ENCODE measurements around the gene CTDP1.

Gene CTDP1

DNA sequence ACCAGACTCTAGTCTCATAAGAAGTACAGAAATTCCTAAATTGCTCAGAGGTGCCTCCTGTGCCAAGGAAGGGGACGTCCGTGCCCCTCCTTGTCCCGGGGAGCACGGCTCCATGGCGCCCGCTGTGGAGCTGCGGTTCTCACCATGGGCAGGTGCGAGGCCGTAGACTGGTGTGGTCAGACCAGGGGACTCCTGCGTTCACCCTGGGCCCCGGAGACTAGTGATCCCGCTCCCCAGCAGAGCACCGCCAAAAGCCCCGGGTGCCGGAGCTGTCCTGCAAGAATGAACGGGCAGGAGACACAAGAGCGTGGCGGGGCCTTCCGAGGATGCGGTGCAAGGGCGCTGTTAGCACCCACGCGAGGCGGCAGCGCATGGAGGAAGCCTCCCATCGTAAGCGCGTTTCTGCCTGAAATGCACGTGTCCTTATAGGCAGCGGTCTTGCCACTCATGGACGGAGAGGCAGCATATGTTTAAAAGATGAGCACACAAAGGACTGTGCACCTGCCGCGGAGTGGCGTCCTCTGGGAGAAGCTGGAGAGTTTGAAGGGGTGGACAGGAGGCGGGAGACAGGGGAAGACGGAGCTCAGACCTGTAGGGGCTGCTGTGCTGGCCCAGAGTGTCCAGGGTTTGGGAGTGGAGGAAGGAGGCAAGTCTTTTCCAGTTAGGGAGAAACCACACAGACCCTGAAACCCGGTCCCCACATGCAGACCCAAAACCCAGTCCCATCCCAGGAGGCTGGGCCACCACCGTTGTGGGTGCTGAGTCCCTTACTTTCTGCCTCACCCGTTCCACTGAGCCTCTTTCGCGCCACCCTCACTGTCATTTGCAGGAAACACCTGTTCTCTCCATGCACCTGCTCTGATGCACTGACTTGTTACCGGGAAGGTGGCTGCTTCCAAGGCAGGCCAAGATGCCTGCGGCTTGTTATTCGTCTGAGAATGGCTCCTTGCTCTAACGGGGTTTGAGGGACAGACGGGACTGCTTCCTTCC, 110.6 kb downstream of the CTDP1 start:
- H3K9me3 ChIP-seq (ENCODE audit: low read length) = peaks cover 9% of the 10 kb centered on the region
- peaks cover 16% of the 10 kb centered on the region for H3K4me1 ChIP-seq (ENCODE audit: insufficient read depth, low read length)
- no peak overlapping the region for H2AFZ ChIP-seq (ENCODE audit: low read depth, low read length)
- peaks cover 60% of the 10 kb centered on the region for H3K27me3 ChIP-seq (ENCODE audit: insufficient read depth, low read length)
- H3K36me3 ChIP-seq (ENCODE audit: insufficient read depth, low read length) = no peaks in the 10 kb centered on the region
- H3K4me3 ChIP-seq (ENCODE audit: low read length) = no peak overlapping the region

DNA sequence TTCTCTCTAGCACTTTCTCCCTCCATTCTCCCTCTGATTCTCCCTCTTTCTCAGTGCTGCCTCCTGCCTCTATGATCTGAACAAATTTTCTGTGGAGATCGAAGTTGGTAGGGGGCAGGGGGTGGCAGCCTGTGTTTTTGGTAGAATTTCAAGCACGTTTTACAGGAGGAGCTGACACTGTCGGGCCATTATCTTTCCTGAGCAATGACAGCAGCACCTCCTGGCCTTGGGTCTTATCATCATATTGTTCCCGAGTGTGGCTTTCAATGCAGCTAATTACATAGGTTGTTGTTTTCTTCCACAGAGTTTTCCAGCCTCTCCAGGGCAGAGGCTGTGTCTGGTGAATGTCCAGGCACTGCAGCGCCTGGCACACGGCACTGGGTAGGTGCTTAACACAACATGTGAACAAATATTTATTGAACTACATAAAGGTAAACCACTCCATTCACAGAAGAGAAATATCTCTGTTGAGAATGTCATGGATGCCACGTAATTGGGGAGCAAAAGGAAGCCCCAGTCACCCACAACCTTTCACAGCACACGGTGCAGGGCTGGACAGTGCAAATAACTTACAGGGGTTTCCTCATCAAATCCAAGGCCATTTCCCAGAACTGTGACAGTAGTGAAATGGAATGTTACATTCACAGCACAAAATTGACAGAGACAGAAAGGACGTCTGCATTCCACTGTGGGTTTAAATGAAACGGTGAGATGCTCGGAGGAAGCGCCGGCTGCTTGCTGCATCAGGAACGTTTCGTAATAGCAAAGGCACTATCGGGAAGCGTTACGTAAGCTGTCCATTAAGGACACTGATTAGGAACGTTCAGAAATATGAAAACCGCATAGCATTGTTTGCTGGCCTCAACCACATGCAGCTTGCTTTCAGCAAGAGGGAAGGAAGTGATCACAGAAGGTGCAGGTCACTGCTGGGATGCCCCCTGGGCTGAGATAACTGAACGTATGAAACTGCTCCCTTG, 111.7 kb downstream of the CTDP1 start:
- no peak overlapping the region for H3K4me3 ChIP-seq (ENCODE audit: low read length)
- H3K36me3 ChIP-seq (ENCODE audit: insufficient read depth, low read length) = no peaks in the 10 kb centered on the region
- H3K9me3 ChIP-seq (ENCODE audit: low read length) = peaks cover 9% of the 10 kb centered on the region
- no peak overlapping the region for H2AFZ ChIP-seq (ENCODE audit: low read depth, low read length)
- peaks cover 55% of the 10 kb centered on the region for H3K27me3 ChIP-seq (ENCODE audit: insufficient read depth, low read length)
- H3K4me1 ChIP-seq (ENCODE audit: insufficient read depth, low read length) = peaks cover 16% of the 10 kb centered on the region

DNA sequence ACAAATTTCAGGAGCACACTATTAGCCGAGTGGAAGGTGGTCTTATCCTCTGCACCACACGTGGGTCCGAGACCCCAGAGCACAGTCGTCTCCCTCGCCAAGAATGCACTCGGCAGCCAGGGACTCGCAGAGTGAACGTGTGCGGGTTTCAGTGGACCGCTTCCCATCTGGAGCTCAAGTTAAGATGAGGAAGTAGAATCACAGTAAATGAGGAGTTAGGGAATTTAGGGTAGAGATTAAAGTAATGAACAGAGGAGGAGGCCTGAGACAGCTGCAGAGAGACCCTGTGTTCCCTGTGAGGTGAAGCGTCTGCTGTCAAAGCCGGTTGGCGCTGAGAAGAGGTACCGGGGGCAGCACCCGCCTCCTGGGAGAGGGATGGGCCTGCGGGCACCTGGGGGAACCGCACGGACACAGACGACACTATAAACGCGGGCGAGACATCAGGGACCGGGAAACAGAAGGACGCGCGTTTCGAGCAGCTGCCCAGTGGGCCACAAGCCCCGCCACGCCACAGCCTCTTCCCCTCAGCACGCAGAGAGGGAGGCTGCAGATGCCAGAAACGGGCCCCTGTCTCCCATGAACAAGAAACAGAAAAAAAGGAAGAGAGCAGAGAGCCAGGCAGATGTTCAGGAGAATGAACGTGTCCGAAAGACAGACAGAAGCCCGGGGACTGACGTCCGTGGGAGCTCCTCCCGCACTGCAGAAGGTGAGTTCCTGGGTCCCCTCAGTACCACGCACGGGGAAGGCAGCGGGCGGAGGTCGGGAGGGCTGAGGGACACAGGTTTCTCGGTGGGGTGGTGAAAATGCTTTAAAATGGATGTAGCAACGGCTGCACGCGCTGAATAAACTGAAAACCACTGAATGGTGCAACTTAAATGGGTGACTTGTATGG, 112.7 kb downstream of the CTDP1 start:
- H2AFZ ChIP-seq (ENCODE audit: low read depth, low read length) = no peak overlapping the region
- H3K4me1 ChIP-seq (ENCODE audit: insufficient read depth, low read length) = peaks cover 20% of the 10 kb centered on the region
- H3K4me3 ChIP-seq (ENCODE audit: low read length) = no peak overlapping the region
- peaks cover 4% of the 10 kb centered on the region for H3K9me3 ChIP-seq (ENCODE audit: low read length)
- no peaks in the 10 kb centered on the region for H3K36me3 ChIP-seq (ENCODE audit: insufficient read depth, low read length)
- peaks cover 55% of the 10 kb centered on the region for H3K27me3 ChIP-seq (ENCODE audit: insufficient read depth, low read length)

DNA sequence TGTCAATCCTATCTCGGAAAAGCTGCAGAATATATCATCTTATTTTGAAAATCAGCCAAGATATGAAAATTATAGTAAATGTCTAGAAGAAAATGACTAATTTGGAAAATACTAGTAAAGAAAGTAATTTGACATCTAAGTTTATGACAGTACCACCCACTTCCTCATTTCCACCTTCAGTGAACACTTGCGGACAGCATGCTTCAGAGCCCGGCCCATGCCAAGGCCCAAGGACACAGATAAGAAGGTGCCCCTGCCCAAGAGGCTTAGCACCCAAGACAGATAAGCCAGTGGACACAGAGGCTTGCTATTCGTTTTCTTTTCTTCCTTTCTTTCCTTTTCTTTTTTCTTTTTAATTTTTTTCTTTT, 113.4 kb downstream of the CTDP1 start:
- Histone ChIP-seq H3K4me3 (ENCODE audit: low read length) (no peak overlapping the region), H3K36me3 (ENCODE audit: insufficient read depth, low read length) (no peaks in the 10 kb centered on the region), H3K27me3 (ENCODE audit: insufficient read depth, low read length) (peaks cover 55% of the 10 kb centered on the region), H3K4me1 (ENCODE audit: insufficient read depth, low read length) (peaks cover 23% of the 10 kb centered on the region), H2AFZ (ENCODE audit: low read depth, low read length) (no peak overlapping the region), H3K9me3 (ENCODE audit: low read length) (peaks cover 4% of the 10 kb centered on the region)

DNA sequence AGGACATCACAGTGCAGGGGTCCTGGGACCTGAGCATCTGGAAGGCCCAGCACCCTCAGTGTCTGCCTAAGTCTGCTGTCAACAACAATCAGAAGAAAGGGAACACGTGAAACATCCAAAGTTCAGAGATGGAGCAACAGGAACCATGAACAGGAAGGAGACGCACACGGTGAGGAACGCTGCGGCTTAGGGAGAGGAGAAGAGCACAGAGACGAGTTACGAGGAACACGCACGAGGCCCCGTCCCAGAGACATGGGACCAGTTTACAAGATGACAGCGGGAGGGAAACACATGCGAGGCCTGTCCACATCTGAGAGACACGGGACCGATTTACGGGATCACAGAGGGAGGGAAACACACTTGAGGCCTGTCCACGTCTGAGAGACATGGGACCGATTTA, 115.2 kb downstream of the CTDP1 start:
- Histone ChIP-seq H2AFZ (ENCODE audit: low read depth, low read length) (no peak overlapping the region), H3K27me3 (ENCODE audit: insufficient read depth, low read length) (peaks cover 55% of the 10 kb centered on the region), H3K9me3 (ENCODE audit: low read length) (no peaks in the 10 kb centered on the region), H3K4me3 (ENCODE audit: low read length) (no peak overlapping the region), H3K4me1 (ENCODE audit: insufficient read depth, low read length) (peaks cover 23% of the 10 kb centered on the region), H3K36me3 (ENCODE audit: insufficient read depth, low read length) (no peaks in the 10 kb centered on the region)

DNA sequence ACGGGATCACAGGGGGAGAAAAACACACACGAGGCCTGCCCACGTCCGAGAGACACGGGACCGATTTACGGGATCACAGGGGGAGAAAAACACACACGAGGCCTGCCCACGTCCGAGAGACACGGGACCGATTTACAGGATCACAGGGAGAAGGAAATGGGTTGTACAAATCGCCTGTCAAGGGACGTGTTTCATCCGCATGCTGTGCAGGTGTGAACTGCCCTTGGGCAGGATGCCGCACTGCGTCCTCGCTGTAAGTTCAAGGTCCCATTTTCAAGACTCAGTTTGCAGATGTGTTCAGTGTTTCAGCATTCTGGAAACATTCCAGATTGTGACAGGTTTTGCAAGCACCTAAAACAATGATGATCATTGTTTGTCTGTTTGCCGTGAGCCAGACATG, 115.8 kb downstream of the CTDP1 start:
- no peaks in the 10 kb centered on the region for H3K9me3 ChIP-seq (ENCODE audit: low read length)
- H3K36me3 ChIP-seq (ENCODE audit: insufficient read depth, low read length) = no peaks in the 10 kb centered on the region
- H3K4me1 ChIP-seq (ENCODE audit: insufficient read depth, low read length) = peaks cover 23% of the 10 kb centered on the region
- peaks cover 55% of the 10 kb centered on the region for H3K27me3 ChIP-seq (ENCODE audit: insufficient read depth, low read length)
- H3K4me3 ChIP-seq (ENCODE audit: low read length) = no peak overlapping the region
- no peak overlapping the region for H2AFZ ChIP-seq (ENCODE audit: low read depth, low read length)

DNA sequence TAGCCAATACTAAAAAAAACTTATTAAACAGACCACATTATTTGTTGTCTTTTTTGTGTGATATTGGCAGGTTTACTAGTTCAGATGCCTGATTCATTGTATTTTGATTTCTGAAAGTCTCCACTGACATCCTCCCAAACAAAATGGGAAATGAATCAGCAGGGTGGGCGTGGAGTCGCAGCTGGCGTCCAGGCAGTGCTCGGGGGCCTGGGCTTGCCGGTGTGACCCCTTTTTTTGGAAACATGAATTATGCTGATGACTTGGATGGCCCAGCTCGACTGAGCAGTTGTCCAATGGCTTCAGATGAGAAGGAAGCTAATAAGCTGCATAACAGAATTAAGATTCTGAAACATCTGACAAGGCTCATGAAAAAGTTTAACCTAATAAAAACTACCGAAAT, 116.4 kb downstream of the CTDP1 start:
- Histone ChIP-seq H3K4me1 (ENCODE audit: insufficient read depth, low read length) (peaks cover 20% of the 10 kb centered on the region), H3K27me3 (ENCODE audit: insufficient read depth, low read length) (peaks cover 58% of the 10 kb centered on the region), H2AFZ (ENCODE audit: low read depth, low read length) (no peak overlapping the region), H3K9me3 (ENCODE audit: low read length) (no peaks in the 10 kb centered on the region), H3K4me3 (ENCODE audit: low read length) (no peak overlapping the region), H3K36me3 (ENCODE audit: insufficient read depth, low read length) (no peaks in the 10 kb centered on the region)

DNA sequence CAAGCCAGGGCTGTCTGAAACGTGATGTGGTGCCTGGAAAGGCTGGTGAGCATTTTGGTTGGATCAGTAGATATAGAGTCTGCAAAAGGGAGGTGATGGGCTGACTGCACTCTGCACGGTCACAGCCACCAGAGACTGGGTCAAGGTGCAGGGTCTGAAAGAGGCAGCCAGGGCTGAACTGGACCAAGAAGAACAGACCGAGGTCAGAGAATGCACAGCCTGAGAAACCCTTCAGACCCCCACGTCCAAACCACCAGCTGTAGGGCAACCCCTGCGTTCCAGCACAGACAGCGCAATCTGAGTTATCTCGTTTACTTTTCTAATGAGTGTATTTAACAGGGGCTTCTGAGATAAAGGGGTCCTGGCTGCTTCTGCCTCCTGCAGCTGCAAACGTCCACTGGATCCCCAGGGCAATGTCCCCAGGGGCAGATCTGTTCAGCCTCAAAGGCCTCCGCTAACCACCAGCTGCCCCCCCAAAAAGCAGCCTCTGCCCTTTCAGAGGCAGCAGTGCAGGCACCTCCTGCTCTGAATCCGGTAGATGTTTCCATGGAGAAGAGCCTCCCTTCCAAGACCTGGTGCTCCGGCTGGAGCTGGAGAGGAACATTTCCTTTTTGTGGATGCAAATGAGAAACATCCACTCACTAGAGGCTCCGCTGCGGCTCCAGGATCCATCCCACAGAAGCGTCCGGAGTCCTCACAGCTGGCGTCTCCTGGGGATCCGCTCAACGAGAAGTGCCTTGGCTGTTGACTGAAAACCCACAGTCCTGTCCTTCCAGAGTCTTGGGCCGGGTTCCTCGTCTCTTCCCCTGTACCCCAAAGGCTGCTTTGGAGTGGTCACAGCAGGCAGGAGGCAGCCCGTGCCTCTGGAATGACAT, 117.2 kb downstream of the CTDP1 start:
- peaks cover 66% of the 10 kb centered on the region for H3K27me3 ChIP-seq (ENCODE audit: insufficient read depth, low read length)
- no peaks in the 10 kb centered on the region for H3K9me3 ChIP-seq (ENCODE audit: low read length)
- H3K36me3 ChIP-seq (ENCODE audit: insufficient read depth, low read length) = no peaks in the 10 kb centered on the region
- H2AFZ ChIP-seq (ENCODE audit: low read depth, low read length) = no peak overlapping the region
- H3K4me1 ChIP-seq (ENCODE audit: insufficient read depth, low read length) = peaks cover 13% of the 10 kb centered on the region
- no peak overlapping the region for H3K4me3 ChIP-seq (ENCODE audit: low read length)

DNA sequence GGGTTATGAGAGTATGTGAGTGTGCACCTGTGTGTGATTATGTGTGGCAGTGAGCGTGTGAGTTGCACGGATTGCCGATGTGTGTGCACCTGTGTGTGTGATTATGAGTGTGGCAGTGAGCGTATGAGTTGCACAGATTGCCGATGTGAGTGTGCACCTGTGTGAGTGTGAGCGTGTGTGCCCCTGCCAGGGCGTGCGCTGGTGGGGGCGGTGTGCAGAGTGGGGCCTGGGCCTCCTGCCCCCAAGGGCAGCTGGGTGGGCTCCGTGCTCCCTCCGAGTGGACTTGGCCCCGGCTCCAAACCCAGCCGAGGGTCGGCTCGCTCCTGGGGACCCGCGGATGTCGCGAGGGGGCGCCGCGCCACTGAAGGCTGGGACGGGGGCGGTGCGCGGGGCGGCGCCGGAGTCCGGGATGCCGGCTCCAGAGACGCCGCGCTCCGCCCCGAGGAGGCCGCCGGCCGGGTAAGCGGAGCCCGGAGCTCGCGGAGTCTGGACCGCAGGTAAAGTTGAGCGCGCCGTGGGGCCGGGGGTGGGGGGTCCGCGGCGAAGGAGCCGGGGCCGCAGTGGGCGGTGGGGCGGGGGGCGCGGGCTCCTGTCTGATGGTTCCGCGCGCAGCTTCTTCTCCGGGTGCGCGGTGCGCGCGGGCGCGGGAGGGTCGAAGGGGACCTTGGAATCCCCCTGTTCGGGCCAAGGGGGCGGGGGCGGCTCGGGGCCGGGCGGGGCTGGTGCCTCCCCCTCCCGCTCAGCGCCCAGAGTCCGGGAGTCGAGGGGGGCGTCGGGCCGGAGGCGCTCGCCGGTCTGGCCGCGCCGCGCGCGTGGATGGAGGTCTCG, 118.1 kb downstream of the CTDP1 start, which contains the start of gene KCNG2:
TSS of gene KCNG2 (plus strand) at position 421 of the 828 bp plus-strand sequence. CDS start 65,730 bp downstream, outside the sequence.
- Histone ChIP-seq H3K36me3 (ENCODE audit: insufficient read depth, low read length) (no peaks in the 10 kb centered on the region), H2AFZ (ENCODE audit: low read depth, low read length) (no peak within 1 kb of the TSS), H3K4me1 (ENCODE audit: insufficient read depth, low read length) (peaks cover 7% of the 10 kb centered on the region), H3K27me3 (ENCODE audit: insufficient read depth, low read length) (peaks cover 65% of the 10 kb centered on the region), H3K4me3 (ENCODE audit: low read length) (no peak within 1 kb of the TSS), H3K9me3 (ENCODE audit: low read length) (no peaks in the 10 kb centered on the region)

DNA sequence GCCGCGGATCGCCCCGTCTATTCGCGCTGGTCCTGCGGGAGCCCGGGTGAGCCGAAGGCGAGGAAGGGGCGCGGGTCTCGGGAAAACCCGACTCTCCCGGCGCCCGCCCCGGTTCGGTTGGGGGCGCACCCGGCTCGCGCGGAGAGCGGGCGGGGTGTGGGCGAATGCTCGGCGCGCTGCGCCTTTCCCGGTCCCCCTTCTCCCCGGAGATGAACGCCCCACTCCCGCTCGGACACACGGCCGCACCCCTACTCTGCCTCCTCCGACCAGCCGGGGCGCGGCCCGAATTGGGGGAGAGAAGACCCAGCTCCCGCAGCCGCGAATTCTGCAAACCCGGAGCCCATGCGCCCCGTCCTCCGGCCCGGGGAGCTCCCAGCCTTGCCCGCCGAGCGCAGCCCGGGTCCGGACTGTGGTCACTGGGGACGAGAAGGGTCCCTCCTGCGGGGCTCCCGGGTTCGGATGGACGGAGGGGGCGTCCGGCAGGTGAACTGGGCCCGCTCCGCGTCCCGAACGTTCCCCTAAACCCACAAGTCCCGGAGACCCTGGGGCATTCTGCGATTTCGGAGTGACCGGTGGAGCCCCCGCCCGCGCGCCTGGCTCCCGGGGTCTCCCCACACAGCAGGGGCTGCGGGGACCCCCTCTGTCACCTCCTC, 118.9 kb downstream of the CTDP1 start:
- no peak overlapping the region for H3K4me3 ChIP-seq (ENCODE audit: low read length)

DNA sequence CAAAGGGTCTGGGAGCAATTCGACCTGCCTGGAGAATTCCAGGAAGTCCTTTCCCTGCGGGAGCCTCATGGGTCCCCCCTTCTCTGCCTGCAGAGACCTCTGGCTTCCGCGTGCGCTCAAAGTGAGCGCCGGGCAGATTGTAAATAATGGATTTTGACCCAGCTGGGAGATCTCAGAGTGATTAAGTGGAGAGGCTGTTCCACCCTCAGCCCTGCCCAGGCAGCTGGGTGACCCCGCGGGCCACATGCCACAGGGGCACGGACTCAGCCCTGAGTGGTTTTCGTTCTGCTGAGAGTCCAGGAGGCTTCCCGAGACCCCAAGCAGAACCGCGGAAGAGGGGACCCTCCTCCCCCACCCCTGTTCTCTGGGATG, 119.4 kb downstream of the CTDP1 start:
- peaks cover 7% of the 10 kb centered on the region for H3K4me1 ChIP-seq (ENCODE audit: insufficient read depth, low read length)
- H3K4me3 ChIP-seq (ENCODE audit: low read length) = no peak overlapping the region
- H3K27me3 ChIP-seq (ENCODE audit: insufficient read depth, low read length) = peaks cover 68% of the 10 kb centered on the region
- H3K9me3 ChIP-seq (ENCODE audit: low read length) = no peaks in the 10 kb centered on the region
- no peak overlapping the region for H2AFZ ChIP-seq (ENCODE audit: low read depth, low read length)
- H3K36me3 ChIP-seq (ENCODE audit: insufficient read depth, low read length) = no peaks in the 10 kb centered on the region

More for the DNA sequence above, 118.9 kb downstream of the CTDP1 start:
- Histone ChIP-seq H3K9me3 (ENCODE audit: low read length) (no peaks in the 10 kb centered on the region), H3K36me3 (ENCODE audit: insufficient read depth, low read length) (no peaks in the 10 kb centered on the region), H3K27me3 (ENCODE audit: insufficient read depth, low read length) (peaks cover 64% of the 10 kb centered on the region), H2AFZ (ENCODE audit: low read depth, low read length) (no peak overlapping the region), H3K4me1 (ENCODE audit: insufficient read depth, low read length) (peaks cover 7% of the 10 kb centered on the region)
